ENCODE measurements around the gene ZFP69B.
A peak's percentile ranks its signal among the peaks of the same experiment; 100 is the strongest.

ZFP69B gene

DNA sequence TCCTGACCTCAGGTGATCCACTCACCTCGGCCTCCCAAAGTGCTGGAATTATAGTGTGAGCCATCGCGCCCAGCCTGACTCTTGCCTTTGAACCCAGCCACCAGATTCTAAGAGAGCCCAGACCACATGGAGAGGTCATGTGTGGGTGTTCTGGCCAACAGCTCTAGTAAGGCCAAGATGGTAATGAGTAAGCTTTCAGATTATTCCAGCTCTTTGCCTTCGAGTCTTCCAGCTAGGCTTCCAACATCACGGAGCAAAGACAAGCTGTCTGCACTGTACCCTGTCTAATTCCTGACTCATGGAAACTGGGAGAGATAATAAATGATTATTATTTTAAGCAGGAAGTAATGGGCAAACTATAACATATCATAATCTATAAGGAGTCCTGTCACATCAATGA lies 14.8 kb upstream of the ZFP69B start:
- TF ChIP-seq, protein P1, sequence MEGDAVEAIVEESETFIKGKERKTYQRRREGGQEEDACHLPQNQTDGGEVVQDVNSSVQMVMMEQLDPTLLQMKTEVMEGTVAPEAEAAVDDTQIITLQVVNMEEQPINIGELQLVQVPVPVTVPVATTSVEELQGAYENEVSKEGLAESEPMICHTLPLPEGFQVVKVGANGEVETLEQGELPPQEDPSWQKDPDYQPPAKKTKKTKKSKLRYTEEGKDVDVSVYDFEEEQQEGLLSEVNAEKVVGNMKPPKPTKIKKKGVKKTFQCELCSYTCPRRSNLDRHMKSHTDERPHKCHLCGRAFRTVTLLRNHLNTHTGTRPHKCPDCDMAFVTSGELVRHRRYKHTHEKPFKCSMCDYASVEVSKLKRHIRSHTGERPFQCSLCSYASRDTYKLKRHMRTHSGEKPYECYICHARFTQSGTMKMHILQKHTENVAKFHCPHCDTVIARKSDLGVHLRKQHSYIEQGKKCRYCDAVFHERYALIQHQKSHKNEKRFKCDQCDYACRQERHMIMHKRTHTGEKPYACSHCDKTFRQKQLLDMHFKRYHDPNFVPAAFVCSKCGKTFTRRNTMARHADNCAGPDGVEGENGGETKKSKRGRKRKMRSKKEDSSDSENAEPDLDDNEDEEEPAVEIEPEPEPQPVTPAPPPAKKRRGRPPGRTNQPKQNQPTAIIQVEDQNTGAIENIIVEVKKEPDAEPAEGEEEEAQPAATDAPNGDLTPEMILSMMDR (IDR thresholded peaks at IDR 0.05; ENCODE audit: control insufficient read depth, extremely low read depth, insufficient read depth), result no peak
- H3K4me3 ChIP-seq (ENCODE audit: low read depth, low read length), result no peak overlapping the region
- DNase-seq (ENCODE audit: low read depth), result no peak

DNA sequence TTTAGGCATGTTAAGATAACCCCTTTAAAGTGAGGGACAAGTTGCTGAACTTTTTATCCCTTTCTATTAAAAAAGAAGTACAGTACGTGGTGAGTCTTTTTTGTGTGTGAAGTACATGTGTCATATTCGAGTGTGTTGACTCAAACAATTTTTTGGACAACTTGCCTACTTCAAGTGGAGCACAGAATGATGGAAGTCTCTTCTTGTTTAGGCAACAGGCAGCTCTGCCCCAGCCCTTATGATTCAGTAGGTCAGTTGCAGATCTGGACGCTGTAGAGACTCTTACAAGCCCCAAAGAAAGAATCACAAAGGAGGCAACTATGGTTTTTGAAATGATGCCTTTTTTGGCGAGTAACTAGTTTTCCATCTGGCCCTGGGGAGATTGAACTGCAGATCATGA lies 14.4 kb upstream of the ZFP69B start:
- TF ChIP-seq, protein P1 (IDR thresholded peaks at IDR 0.05; ENCODE audit: control insufficient read depth, extremely low read depth, insufficient read depth), result no peak
- H3K4me3 ChIP-seq (ENCODE audit: low read depth, low read length), result no peak overlapping the region
- DNase-seq (ENCODE audit: low read depth), result no peak

DNA sequence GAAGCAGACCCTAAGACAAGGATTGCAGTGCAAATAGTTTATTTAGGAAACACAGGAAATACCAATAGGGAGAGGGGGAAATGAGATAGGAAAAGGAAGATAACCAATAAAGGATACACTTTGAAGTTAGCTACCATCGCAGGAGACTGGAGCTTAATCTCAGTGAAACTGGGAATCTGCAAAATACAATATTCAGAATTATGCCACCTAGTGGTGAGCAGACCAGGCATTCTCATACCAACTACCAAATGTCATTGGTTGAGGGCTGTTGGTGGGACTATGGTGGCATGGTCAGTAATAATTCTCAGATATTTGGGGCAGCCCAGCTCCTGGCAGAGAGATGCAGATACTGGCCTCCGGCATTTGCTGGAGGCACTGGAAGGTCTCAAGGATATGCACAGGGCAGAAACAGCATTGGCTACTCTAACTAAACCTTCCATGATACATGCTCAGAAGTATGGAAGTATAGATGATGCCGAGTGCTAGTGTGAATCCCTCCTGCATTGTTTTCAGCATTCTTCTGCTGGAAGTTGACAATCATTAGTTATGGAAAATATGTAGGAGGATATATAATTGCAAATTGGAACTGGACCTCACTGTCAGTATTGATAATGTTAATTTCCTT lies 11.8 kb upstream of the ZFP69B start:
- TF ChIP-seq, protein P1 (IDR thresholded peaks at IDR 0.05; ENCODE audit: control insufficient read depth, extremely low read depth, insufficient read depth), result peak; percentile 72
- no peak overlapping the region for H3K4me3 ChIP-seq (ENCODE audit: low read depth, low read length)
- no peak for DNase-seq (ENCODE audit: low read depth)

DNA sequence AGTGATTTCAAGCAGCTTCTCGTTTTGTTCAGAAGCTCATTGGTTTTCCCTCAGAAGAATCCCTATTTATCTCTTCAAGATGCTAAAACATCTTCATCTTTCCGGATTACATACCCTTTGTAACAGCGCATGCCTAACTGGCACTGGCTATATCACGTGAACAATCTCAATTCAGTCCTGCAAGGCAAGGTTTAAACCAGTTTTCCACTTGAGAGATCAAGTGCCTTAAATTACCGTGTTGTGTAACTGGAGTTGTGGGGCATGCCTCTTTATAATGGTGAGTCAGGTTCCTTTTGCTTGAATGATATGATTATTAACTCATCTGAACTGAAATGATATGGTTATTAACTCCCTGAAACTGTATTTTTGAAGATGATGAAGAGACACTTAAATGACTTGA lies 11.0 kb upstream of the ZFP69B start:
- DNase-seq (ENCODE audit: low read depth), result no peak
- no peak overlapping the region for H3K4me3 ChIP-seq (ENCODE audit: low read depth, low read length)
- TF ChIP-seq, protein P1 (IDR thresholded peaks at IDR 0.05; ENCODE audit: control insufficient read depth, extremely low read depth, insufficient read depth), result no peak

DNA sequence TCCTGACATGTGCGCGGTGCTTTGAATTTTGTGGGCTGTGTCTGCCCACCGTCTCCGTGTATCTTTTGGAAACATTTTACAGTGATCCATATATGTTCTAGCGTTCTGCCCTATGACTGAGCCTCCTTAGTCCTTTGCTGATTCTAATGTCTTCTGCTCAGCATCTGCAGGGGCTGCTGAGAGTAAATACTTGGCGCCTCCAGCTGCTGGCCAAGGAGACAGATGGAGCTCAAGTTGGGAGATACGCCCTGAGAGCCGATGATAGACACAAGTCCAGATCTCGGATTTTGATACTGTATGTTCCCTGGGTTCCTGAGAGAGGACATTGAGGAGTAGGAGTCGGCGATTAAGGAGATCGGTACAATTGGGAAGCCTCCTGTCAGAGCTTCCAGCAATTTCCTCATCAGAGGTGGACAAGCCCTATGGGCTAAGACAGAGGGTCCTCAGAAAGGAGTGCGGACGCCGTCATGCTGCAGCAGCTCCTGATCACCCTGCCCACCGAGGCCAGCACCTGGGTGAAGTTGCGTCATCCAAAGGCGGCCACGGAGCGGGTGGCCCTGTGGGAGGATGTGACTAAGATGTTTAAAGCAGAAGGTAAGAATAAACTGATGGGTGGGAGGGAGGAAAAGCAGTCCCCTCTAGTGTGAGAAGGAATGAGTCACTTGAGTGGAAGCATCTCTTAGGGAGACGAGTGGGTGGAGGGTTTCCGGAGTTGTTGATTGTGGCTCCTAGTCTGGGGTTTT lies 390 bp downstream of the ZFP69B start:
- TF ChIP-seq, protein P1 (IDR thresholded peaks at IDR 0.05; ENCODE audit: control insufficient read depth, extremely low read depth, insufficient read depth), result no peak
- H3K4me3 ChIP-seq (ENCODE audit: low read depth, low read length), result peak overlapping the region; percentile 72
- DNase-seq (ENCODE audit: low read depth), result no peak

DNA sequence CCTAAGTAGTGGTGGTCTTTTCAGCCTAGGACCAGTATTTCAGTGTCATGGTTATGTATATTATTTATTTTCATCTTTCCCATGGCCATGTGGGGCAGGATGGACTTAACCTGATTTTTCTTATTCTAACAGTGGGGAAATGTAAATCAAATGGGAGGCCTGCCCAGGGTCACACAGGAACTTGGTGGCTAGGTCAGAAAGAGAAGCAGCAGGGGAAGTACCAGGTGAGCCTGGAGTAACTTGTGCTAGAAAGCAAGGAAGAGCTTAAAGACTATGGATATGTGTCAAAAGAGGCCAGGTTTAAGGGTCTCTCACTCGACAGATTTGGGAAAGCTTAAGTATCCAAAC lies 936 bp downstream of the ZFP69B start:
- peak overlapping the region; percentile 72; the same call in 1 of the 2 replicates for H3K4me3 ChIP-seq (ENCODE audit: low read depth, low read length)
- no peak for DNase-seq (ENCODE audit: low read depth)
- TF ChIP-seq, protein P1 (IDR thresholded peaks at IDR 0.05; ENCODE audit: control insufficient read depth, extremely low read depth, insufficient read depth), result no peak

Measured in LNCaP clone FGC (cell line).